UCSD-AML1 (cell line): ENCODE measurements around the gene GCFC2.
"Not testable (repeated sequence)": the region's sequence is repeated elsewhere in the genome, so short reads cannot be mapped to it uniquely, and the experiment has no call there.

Experiments used
- DNase-seq: peaks from one replicate; lab custom pipeline; 2025; ENCODE audit not compliant: unreplicated experiment; lab: John Stamatoyannopoulos, UW

The GCFC2 gene

GRCh38 chr2:75680402-75680801, 30.3 kb downstream of the GCFC2 start:
- no peak for DNase-seq

GRCh38 chr2:75679556-75679955, 31.2 kb downstream of the GCFC2 start:
- no peak for DNase-seq

GRCh38 chr2:75676464-75676863, 34.3 kb downstream of the GCFC2 start:
- DNase-seq = no peak

- no peak for DNase-seq
Measured at GRCh38 chr2:75675908-75676307, 34.8 kb downstream of the GCFC2 start.

GRCh38 chr2:75675423-75675822, 35.3 kb downstream of the GCFC2 start:
- not testable (repeated sequence) for DNase-seq

GRCh38 chr2:75667884-75668283, 42.8 kb downstream of the GCFC2 start:
- DNase-seq = no peak

GRCh38 chr2:75666911-75667310, 43.8 kb downstream of the GCFC2 start:
- DNase-seq = no peak

- no peak for DNase-seq
Measured at GRCh38 chr2:75657798-75658197, 52.9 kb downstream of the GCFC2 start.

- no peak for DNase-seq
Measured at GRCh38 chr2:75656563-75656962, 54.2 kb downstream of the GCFC2 start.

GRCh38 chr2:75655861-75656260, 54.9 kb downstream of the GCFC2 start:
- DNase-seq = no peak

GRCh38 chr2:75654012-75654411, 56.7 kb downstream of the GCFC2 start:
- no peak for DNase-seq

GRCh38 chr2:75647771-75648170, 62.9 kb downstream of the GCFC2 start:
- no peak for DNase-seq

GRCh38 chr2:75646583-75647425, 63.9 kb downstream of the GCFC2 start, which contains the start of gene MRPL19:
TSS of gene MRPL19 (plus strand) at chr2:75646783. CDS start at chr2:75646808, 25 bp downstream.
- DNase-seq = peak; percentile 79

- no peak for DNase-seq
Measured at GRCh38 chr2:75646090-75646582, 64.6 kb downstream of the GCFC2 start.

- DNase-seq = no peak
Measured at GRCh38 chr2:75645643-75646042, 65.1 kb downstream of the GCFC2 start.

- DNase-seq = no peak
Measured at GRCh38 chr2:75643980-75644379, 66.7 kb downstream of the GCFC2 start.

GRCh38 chr2:75641587-75641986, 69.1 kb downstream of the GCFC2 start:
- no peak for DNase-seq

- peak; percentile 50 for DNase-seq
Measured at GRCh38 chr2:75640621-75641121, 70.0 kb downstream of the GCFC2 start.

- DNase-seq = no peak
Measured at GRCh38 chr2:75637568-75637967, 73.1 kb downstream of the GCFC2 start.

- no peak for DNase-seq
Measured at GRCh38 chr2:75634945-75635344, 75.8 kb downstream of the GCFC2 start.

- DNase-seq = no peak
Measured at GRCh38 chr2:75633620-75634019, 77.1 kb downstream of the GCFC2 start.

GRCh38 chr2:75632813-75633212, 77.9 kb downstream of the GCFC2 start:
- no peak for DNase-seq
